ENCODE data around the gene KIF18B.

Gene KIF18B

GRCh38 chr17:44935116-44935515, 12.5 kb downstream of the KIF18B start:
- DNase-seq, result no peak

GRCh38 chr17:44934745-44935105, 12.8 kb downstream of the KIF18B start:
- DNase-seq, result no peak

GRCh38 chr17:44933824-44934744, 13.5 kb downstream of the KIF18B start:
- DNase-seq, result no peak

GRCh38 chr17:44932787-44933097, 14.8 kb downstream of the KIF18B start:
- no peak for DNase-seq

GRCh38 chr17:44932096-44932786, 15.3 kb downstream of the KIF18B start:
- DNase-seq, result no peak

- no peak for DNase-seq
Measured at GRCh38 chr17:44931376-44931775, 16.2 kb downstream of the KIF18B start.

- no peak for DNase-seq
Measured at GRCh38 chr17:44930667-44931066, 16.9 kb downstream of the KIF18B start.

- DNase-seq, result no peak
Measured at GRCh38 chr17:44928950-44929720, 18.4 kb downstream of the KIF18B start.

GRCh38 chr17:44928136-44928535, 19.4 kb downstream of the KIF18B start:
- no peak for DNase-seq

GRCh38 chr17:44927696-44928095, 19.9 kb downstream of the KIF18B start:
- DNase-seq, result no peak

GRCh38 chr17:44926821-44927525, 20.6 kb downstream of the KIF18B start:
- DNase-seq, result no peak

- DNase-seq, result no peak
Measured at GRCh38 chr17:44925731-44926697, 21.6 kb downstream of the KIF18B start.

- no peak for DNase-seq
Measured at GRCh38 chr17:44924107-44924544, 23.4 kb downstream of the KIF18B start.

GRCh38 chr17:44922746-44923470, 24.7 kb downstream of the KIF18B start:
- DNase-seq, result no peak

- DNase-seq, result no peak
Measured at GRCh38 chr17:44922136-44922535, 25.4 kb downstream of the KIF18B start.

- DNase-seq, result no peak
Measured at GRCh38 chr17:44921122-44921882, 26.3 kb downstream of the KIF18B start.

GRCh38 chr17:44920565-44920940, 27.0 kb downstream of the KIF18B start:
- DNase-seq, result no peak

- DNase-seq, result peak; percentile 25
Measured at GRCh38 chr17:44919885-44920564, 27.5 kb downstream of the KIF18B start.

- DNase-seq, result no peak
Measured at GRCh38 chr17:44919411-44919810, 28.2 kb downstream of the KIF18B start.

Data from T-helper 9 cell (primary cell).